ENCODE data around the gene BBS9.

Gene BBS9

DNA sequence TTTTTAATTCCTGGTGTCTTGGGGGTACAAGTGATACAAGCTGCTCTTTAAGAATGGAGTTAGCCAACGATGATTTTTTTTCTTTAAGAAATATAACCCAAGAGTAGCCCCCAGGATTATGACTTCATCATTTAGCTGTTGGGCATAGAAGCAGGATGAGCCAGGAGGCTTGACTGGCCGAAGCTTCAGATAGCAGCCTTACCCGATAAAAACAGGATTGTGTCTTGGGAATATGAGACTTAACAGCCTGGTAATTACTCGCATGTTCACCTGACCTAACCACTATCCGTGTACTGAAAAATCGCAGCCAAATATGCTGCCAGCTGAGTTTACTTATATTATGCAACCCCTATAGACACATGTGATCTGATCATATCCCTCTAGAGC lies 430.0 kb downstream of the BBS9 start:
- DNase-seq, result no peak

DNA sequence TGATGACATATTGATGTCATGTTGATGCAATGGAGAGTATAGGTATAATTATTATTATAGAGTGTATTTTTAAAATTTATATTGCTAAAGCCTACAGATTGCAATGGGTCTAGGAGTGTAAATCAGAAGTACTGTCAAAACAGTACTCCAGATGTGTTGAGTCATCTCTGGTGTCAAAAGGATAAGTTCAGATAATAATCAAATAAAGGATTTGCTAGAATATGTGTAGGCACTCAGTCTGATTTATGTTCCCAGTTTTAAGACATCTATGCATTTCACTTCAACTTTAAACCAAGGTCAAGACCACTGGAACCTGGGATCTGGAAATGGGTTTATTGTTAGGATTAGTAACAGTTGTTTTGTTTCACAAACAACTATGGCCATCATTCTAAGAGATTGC lies 433.6 kb downstream of the BBS9 start:
- no peak for DNase-seq

DNA sequence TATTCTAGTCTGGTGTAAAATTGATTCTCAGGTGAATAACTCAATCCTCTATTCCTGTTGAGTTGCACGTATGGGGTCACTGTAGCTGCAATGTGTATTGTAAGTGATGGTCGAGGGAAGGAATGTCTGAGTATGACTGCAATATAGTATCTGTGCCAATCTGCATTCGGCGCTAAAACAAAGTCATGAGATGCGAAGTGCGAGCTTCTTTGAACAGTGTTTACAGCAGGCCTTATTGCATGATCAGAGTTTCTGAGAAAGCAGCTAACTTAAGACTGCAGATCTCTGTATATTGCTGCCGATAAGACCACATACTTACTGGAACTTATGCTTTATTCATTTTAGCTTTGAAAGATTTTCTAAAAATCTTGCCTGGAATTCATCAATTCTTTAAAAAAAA lies 434.3 kb downstream of the BBS9 start:
- DNase-seq, result no peak

DNA sequence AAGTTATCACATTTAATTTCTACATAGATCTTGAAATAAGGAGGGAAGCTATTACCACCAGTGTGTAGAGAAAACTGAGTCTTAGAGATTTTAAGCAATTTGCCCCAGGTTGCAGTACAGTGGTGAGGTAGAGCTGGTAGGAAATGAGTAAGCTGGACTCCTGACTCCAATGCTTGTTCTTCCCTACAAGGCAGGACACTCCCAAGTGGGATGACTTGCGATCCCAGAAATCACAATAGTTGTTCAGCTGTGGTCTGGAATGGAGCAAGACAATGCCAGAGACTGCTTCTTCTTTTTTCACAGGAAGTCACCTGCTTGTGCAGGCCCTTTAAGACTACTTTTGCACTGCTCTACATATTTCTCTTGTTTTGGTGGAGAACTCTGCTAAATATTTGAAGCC lies 448.8 kb downstream of the BBS9 start:
- DNase-seq, result no peak

DNA sequence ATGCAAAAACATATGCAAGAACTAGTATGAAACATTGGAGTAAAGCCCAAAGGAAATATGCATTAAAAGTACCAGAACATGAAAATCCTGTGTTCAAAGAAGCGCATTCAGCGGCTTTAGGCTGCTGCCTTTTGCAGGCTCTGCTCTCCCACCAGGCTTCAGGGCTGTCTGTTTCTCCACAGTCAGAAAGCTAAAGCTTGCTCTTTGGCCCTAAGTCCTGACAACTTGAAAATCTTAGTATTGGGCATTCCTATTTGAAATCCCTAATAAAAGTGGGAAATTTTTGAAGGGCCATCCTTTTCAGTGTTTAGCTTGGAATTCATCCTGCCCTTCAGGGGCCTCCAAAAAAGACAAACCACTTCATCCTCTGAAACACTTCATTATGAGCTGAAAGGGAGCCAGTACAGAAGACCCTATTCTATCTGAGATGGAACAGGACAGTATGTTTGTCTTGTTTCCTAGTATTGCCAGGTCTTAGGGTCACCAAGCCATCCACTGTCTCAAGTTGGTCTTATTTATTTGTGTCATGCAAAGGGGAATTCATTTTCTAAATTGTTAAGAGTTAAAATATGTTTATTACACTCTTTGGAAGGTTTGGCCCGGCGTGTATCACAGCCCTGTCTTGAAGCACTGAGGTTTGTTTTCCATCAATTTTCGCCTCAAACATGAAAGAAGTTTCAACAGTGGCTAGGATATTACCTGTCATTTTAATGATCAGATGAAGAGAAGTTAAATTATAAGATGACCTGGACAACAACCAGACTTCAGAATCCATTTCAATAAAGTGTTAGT lies 449.7 kb downstream of the BBS9 start:
- no peak for DNase-seq

DNA sequence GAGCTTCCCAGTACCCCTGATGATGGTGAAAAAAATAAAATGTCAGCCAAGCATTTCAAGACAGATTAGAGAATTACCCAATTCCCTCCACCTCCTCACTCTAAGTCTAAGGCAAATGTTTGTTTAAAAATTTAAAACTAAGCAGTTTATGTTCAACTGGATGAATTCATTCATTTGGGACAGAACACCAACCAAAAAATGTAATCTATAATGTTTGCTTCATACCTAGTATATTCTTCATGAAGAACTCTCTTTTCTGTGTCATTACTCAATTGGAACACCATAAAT lies 450.3 kb downstream of the BBS9 start:
- DNase-seq, result no peak

DNA sequence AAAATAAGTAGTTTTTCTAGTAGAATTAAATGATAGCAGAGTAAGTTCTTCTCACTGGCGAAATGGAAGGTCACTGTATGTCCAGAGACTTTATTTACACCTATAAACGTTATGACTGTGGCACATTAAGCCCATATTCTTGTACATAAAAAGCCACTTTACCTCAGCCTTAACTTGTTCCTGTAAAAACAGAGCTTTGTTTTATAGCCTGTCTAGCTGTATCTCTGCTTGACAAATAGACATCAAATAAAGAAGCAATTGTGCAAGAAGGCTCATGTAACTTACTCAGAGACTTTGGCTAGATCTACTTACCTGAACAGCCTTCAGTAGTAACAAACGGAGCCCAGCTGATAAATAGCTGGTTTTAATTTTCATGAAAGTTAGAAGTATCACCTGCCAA lies 451.9 kb downstream of the BBS9 start:
- no peak for DNase-seq

DNA sequence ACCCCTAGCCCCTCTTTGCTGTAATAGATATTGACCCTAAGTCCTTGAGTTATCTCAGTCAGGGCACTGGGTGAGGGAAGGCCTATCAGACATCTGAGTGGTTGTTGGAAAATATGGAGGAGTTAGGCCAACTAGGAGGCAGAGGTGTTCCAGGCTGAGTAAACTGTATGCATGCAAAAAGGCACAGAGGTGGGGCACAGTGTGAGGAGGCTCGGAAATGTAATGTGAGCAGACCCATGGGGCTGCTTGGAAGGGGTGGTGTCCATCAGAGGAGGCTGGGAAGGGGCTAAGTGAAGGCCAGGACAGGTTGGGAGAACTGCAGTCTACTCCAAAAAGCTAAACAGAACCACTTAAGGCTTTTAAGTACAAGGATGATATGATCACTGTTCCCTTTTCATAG lies 452.7 kb downstream of the BBS9 start:
- no peak for DNase-seq

DNA sequence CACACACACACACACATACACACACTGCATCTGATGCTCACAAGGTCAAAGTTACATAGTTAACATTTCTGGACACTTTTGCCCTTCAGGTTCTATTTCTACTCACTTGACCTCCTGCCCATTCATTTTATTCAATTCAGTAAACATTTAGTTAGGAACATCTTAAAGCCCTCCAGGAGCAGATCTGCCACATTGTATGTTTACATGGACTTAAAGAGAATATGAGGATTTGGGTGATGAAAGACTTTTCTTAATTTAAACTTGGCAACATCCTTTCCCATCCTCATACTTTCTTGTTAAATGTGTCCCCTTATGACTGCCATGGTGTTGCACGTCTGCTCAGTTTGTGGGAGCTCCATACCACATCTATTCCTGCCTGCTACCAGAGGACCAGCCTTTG lies 453.2 kb downstream of the BBS9 start:
- DNase-seq, result no peak

DNA sequence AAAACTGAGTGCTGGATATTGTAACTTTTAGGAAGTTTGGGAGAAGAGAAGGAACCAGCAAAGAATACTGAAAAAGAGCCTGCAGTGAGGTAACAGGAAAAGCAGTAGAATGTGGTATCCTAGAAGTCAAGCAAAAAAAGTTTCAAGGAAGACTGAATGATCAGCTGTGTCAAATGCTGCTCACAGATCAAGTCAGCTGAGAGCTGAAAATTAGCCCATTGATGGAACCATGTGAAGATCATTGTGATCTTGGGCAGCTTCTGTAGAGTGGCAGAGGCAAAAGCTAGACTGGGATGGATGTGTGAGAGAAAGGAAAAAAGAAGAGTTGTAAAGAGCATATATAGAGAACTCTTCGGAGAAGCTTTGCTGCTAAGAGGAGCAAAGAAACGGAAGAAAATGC lies 460.5 kb downstream of the BBS9 start:
- no peak for DNase-seq

DNA sequence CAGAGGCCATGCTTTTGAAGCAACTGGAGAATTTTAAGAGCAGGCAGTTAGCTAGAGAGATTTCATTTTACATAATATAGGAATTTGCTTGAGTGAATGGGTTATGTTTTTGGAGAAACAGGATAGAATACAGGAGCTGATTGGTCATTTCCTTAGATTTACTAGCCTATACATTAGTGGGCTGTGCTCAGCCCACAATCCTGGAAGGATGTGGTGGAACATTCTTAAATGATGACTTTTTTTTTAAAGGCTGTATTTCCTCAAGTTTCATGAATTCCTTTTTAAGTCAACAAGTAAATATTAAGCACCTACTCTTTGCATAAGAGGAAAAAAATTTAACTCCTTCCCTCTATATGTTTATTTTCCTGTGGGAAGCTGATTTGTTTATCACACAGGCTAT lies 461.6 kb downstream of the BBS9 start:
- no peak for DNase-seq

DNA sequence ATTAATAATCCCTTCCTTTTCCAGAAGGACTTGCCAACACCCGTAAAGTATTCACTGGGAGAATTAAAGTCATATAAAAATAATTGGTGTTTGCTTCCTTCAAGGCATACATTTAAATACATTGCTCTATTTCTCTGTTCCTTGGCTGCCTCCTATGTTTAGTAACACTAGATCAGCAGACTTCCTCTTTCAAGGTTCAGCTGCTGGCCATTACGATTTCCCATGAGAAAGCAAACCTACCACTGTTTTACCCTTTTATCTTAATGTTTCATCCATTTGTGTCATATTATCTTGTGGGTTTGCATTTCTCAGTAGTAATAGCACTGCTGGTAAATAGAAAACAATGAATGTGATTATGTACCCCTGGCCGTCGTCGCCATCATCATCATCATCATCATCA lies 462.1 kb downstream of the BBS9 start:
- no peak for DNase-seq

DNA sequence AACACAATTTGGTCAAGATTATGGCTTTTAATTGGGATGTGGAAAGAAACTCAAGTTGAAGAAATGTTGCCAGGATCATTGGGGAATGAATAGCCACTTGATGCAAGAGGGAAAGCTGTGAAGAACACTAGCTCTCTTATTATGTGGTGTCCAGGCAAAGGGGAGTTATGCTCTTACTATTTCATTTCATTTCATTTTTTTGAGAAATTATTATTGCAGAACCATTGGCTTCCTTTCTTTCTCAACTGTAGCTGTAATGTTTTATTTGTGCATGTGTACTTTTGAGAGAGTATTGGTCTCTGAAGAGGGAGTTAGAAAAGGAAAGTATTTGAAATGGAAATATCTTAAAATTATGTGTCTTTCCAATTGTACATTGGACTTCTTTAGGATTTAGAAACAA lies 463.4 kb downstream of the BBS9 start:
- DNase-seq, result no peak

DNA sequence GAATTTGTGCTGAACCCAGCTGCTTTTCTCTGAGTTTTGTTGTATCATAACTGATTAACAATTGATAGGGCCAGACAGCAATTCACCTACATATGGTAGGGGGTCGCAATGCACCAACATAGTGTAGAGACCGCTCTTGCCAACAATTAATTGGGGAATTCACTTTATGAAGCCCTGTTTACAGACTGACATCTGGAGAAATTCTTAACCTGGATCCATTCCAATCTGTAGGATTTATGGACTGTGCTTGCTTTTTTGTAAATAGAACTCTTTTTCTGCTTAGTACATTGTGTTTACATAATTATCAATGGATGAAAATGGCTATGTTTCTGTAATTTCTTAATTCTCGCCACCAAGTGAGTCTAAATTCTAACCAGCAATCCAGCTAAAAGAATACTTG lies 464.2 kb downstream of the BBS9 start:
- DNase-seq, result no peak

DNA sequence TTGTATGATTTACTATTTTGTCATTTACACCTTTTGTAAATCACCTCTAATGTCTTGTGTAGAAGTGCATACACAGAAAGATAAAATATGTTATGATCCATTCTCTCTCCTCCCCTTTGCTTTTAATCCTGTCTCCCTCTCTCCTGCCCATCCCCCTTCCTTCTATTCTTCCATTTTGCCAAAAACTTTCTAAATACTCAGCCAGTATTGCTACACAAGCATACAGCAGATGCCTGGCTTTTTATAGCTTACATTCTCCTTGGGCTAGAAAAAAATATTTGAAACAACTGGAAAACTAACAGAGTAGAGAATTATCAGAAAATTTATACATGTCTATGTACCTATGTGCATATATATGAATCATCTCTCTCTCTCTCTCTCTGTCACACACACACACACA lies 467.3 kb downstream of the BBS9 start:
- no peak for DNase-seq

DNA sequence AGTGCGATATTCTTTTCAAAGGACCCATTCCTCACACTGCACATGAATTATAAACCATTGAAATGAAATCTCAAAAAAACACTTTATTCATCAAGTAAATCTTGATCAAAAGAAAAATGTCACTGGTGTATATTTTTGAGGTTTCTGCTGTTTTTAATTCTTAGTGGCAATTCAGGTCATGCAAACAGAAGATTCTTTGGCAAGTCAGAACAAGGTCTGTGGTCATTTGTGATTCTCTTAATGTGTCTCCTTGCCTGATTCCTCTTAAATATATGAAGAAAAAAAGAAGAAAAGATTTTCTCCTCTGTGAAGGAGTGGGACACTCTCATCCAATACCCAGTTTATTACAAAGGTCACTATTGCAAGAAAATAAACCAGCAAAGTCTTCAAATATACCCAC lies 467.8 kb downstream of the BBS9 start:
- no peak for DNase-seq

DNA sequence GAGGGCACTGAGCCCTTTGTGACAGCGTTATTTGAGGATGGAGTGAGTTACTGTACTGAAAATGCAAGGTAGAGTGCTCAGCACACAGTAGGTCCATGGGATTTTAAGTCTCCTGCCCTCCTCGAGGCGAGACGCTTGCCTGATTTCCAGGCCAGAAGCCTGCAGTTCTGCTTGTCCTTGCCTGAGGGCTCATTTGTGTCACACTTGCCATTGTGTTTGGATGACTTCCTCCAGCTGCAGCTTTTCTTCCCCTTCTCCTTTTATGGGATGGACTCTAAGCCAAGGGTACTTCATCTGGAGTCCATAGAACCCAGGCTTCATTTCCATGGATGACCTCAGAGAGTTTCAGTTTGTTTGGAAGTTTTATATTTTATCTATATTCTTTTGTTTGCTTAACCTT lies 471.7 kb downstream of the BBS9 start:
- no peak for DNase-seq

DNA sequence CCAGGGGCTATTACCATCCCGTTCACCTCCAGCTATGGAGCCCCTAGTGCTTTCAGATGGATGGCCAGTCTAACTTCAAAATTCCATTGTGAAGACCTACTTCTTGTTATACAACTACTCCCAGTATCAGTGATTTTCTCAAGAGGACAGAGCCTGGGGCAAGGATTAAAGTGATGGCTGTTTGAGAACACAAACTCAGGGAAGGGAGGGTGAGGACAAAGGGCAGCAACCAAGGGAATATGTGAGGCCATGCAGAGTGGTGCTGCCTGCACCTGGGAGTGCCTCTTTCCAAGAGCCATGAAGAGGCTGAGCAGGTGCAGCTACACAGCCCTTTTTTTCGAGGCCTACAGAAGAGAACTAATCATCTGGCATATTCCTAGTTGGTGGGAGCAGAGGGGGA lies 472.5 kb downstream of the BBS9 start:
- no peak for DNase-seq

DNA sequence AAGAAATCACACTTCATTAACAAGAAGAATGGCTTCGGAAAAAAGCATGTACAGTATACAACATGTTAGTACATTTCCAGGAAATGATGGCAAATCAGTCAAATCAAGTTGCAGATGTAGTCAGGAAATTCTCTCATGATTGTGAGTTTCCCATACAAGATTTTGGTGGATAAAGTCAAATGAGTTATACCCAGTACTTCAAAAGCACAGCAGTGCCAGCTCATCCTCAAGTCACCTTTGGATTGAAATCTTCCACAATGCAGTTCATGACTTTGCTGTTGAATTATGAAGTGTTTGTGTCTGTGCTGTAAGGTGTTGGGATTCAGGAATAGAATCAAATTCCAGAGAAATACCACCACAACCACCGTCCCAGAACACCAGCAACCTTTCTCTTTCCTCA lies 474.7 kb downstream of the BBS9 start:
- no peak for DNase-seq

DNA sequence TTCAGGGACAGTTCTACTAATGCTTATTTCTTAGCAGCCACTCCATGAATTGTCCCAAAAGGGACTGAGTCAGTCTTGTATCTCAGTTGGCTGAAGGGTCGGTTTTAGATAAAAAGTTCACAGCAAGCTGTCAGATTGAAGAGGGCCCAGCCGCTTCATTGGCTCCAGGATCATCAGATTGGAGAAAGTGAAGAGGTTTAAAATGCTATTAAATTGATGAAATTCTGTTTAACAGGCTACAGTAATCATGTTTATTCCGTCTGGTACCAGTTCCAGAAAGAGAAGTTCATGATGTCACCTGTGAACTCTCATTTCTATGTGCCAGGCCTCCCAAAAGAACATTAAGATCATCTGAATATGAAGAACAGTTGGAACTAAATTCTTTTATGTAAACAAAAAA lies 481.6 kb downstream of the BBS9 start:
- DNase-seq, result no peak

DNA sequence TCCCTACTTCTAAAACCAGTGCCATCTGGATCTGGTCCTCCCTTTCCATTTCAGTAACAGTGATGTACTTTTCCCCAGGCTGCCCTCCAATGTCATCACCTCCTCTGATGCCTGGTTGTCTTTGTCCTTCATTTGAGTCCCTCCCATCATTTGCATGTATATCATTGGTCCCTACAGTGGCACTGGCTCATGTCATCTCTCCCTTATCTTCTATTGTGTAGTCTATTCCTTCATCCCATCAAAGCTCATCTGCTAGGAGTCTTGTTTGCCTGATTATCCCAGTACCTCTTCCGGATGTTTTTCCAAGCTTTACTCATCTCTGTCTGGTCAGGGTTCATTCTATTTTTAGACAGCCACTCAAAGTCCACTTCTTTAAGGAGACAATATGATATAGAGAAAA lies 483.1 kb downstream of the BBS9 start:
- DNase-seq, result no peak

DNA sequence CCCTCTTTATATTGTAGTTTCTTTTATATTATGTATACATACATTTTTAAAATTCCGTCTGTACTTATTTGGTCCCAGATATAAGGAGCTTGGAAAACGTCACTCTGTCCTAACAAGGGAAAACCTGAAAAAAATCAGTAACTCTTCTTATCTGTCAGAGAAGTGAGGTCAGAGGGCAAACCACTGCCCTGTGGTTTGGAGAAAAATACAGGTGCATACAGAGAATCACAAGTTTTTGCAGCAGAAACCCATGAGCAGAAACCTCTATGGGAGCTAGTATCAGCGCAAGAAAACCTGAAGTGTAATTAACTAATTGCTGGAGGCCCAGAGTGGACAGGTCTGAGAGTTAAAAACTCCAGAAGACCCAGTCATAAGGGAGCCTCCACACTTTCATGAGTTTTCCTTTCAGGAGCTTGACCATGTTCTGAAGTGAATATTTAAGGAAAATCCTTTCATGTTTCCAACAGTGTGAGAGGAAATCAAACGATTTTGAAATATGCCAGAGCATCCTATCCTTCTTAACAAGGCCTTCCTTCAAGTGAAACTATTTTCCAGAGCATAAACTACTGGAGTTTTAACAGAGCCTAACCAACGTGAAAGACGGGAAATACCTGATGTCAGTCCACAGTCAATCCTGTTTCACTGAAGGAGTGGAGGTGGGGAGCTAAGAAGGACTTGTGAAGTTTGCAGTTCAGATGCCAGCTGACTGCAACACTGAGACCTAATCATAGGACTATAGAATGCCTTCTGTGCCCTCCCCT lies 485.2 kb downstream of the BBS9 start:
- no peak for DNase-seq

DNA sequence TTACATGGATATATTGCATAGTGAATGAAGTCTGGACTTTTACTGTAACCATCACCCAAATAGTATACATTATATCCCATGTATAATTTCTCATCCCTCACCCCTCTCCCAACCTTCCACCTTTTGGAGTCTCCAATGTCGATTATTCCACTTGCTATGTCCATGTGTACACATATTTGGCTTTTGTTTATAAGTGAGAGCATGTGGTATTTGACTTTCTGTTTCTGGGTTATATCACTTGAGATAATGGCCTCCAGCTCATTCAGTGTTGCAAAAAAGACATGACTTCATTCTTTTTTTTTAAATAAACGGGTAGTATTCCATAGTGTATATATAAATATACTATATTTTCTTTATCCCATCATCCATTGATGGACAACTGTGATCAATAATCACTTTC lies 487.4 kb downstream of the BBS9 start:
- DNase-seq, result no peak

DNA sequence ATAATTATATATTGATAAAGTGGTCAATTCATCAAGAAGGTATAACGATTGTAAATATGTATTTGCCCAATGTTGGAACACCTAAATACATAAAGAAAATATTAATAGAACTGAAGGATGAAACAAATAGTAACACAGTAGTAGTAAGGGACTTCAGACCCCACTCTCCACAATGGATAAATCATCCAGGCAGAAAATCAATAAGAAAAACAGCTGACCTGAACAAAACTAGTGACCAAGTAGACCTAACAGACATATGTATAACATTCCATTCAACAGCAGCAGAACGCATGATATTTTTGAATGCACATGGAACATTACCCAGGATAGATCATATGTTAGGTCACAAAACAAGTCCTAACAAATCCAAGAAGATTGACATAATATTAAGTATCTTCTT lies 489.9 kb downstream of the BBS9 start:
- no peak for DNase-seq

DNA sequence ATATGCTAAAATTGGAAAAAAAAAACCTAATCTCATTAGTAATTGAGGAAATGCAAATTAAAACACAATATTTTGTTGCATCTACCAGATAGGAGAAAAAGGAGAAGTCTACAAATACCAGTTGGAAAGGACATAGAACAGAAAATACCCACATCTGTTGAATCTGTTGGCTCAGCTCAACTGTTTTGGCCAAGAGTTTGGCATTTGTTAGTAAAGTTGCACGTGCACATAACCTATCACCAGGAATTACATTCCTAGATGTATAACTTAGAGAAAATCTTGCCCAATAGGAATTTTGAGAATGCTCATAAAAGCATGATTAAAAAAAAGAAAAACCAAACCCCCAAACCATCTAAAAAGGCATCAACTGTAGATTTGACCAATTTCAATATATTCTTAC lies 493.9 kb downstream of the BBS9 start:
- no peak for DNase-seq
